ENCODE measurements around the gene KBTBD8. TPM values are rescaled to one million over a fixed set of nuclear protein-coding genes. Genes with fewer than 3 reads are reported as not detected.

The KBTBD8 gene
- total RNA-seq, 1 experiment from 2014 or later = 0.33 TPM

- DNase-seq (ENCODE audit: low spot score) = no peak
Measured at GRCh38 chr3:66997560-66998112, 471 bp upstream of the KBTBD8 start.

GRCh38 chr3:66998904-66999235, 763 bp downstream of the KBTBD8 start:
- DNase-seq (ENCODE audit: low spot score) = no peak

GRCh38 chr3:67000009-67000408, 1.9 kb downstream of the KBTBD8 start:
- DNase-seq (ENCODE audit: low spot score) = no peak

GRCh38 chr3:67001086-67001861, 3.2 kb downstream of the KBTBD8 start:
- DNase-seq (ENCODE audit: low spot score) = no peak

GRCh38 chr3:67005974-67006373, 7.9 kb downstream of the KBTBD8 start:
- DNase-seq (ENCODE audit: low spot score) = no peak

GRCh38 chr3:67006460-67006859, 8.4 kb downstream of the KBTBD8 start:
- no peak for DNase-seq (ENCODE audit: low spot score)

GRCh38 chr3:67008388-67008787, 10.3 kb downstream of the KBTBD8 start:
- no peak for DNase-seq (ENCODE audit: low spot score)

- DNase-seq (ENCODE audit: low spot score) = no peak
Measured at GRCh38 chr3:67009716-67010115, 11.6 kb downstream of the KBTBD8 start.

GRCh38 chr3:67011414-67012131, 13.5 kb downstream of the KBTBD8 start:
- DNase-seq (ENCODE audit: low spot score) = no peak

GRCh38 chr3:67012564-67012963, 14.5 kb downstream of the KBTBD8 start:
- no peak for DNase-seq (ENCODE audit: low spot score)

GRCh38 chr3:67015702-67016484, 17.8 kb downstream of the KBTBD8 start:
- no peak for DNase-seq (ENCODE audit: low spot score)

GRCh38 chr3:67016522-67017080, 18.5 kb downstream of the KBTBD8 start:
- no peak for DNase-seq (ENCODE audit: low spot score)

GRCh38 chr3:67017211-67017610, 19.1 kb downstream of the KBTBD8 start:
- no peak for DNase-seq (ENCODE audit: low spot score)

- DNase-seq (ENCODE audit: low spot score) = peak; percentile 31
Measured at GRCh38 chr3:67018105-67018788, 20.1 kb downstream of the KBTBD8 start.

- no peak for DNase-seq (ENCODE audit: low spot score)
Measured at GRCh38 chr3:67018789-67019526, 20.9 kb downstream of the KBTBD8 start.

GRCh38 chr3:67028001-67028784, 30.1 kb downstream of the KBTBD8 start:
- DNase-seq (ENCODE audit: low spot score) = no peak

- DNase-seq (ENCODE audit: low spot score) = no peak
Measured at GRCh38 chr3:67030785-67031740, 33.0 kb downstream of the KBTBD8 start.

GRCh38 chr3:67031986-67032385, 33.9 kb downstream of the KBTBD8 start:
- no peak for DNase-seq (ENCODE audit: low spot score)
